GM12878 (cell line): ENCODE data around the gene PHC3. TPM values are rescaled to one million over a fixed set of nuclear protein-coding genes. Genes with fewer than 3 reads are reported as not detected.

Experiments used
- BCL3 ChIP-seq: IDR thresholded peaks from 2 replicates; pipeline ENCODE4 v1.6.1; 2011; ENCODE audit warnings: borderline replicate concordance, low read depth, mild to moderate bottlenecking, moderate library complexity, low read length; ENCODE audit not compliant: insufficient read depth, poor library complexity, severe bottlenecking
- CUX1 ChIP-seq: IDR thresholded peaks from 2 replicates; pipeline ENCODE4 v1.6.1; 2012; ENCODE audit warnings: improper control_type of control experiment, low read depth, low read length; ENCODE audit not compliant: insufficient replicate concordance
- ELK1 ChIP-seq: IDR thresholded peaks from 2 replicates; pipeline ENCODE4 v1.6.1; 2012; ENCODE audit warnings: low read depth, low read length, improper control_type of control experiment
- MEF2B ChIP-seq: fragments of 450-650 bp; IDR thresholded peaks from 2 replicates; pipeline ENCODE4 v1.6.1; 2018; ENCODE audit warnings: mild to moderate bottlenecking, moderate library complexity; ENCODE audit not compliant: partially characterized antibody, poor library complexity, severe bottlenecking
- MLLT1 ChIP-seq: fragments of 450-650 bp; IDR thresholded peaks from 2 replicates; pipeline ENCODE4 v1.6.1; 2016; ENCODE audit warnings: mild to moderate bottlenecking
- MYB ChIP-seq: fragments of 150-350 bp; IDR thresholded peaks from 2 replicates; pipeline ENCODE4 v1.6.1; 2014; ENCODE audit warnings: mild to moderate bottlenecking, low read depth, low read length, borderline replicate concordance
- NBN ChIP-seq: fragments of 450-650 bp; IDR thresholded peaks from 2 replicates; pipeline ENCODE4 v1.6.1; 2016
- REST ChIP-seq: IDR thresholded peaks from 2 replicates; pipeline ENCODE4 v1.6.1; 2012; ENCODE audit warnings: mild to moderate bottlenecking, low read depth, low read length
- SIN3A ChIP-seq: IDR thresholded peaks from 2 replicates; pipeline ENCODE4 v1.6.1; 2012; ENCODE audit warnings: low read depth, low read length, improper control_type of control experiment
- SREBF1 ChIP-seq: IDR thresholded peaks from 2 replicates; pipeline ENCODE4 v1.6.1; 2012; ENCODE audit warnings: mild to moderate bottlenecking, low read length
- STAT1 ChIP-seq: fragments of 450-650 bp; conservative IDR thresholded peaks from 2 replicates; pipeline ENCODE4 v1.6.1; 2014; ENCODE audit warnings: antibody characterized with exemption, mild to moderate bottlenecking
- USF1 ChIP-seq: IDR thresholded peaks from 2 replicates; pipeline ENCODE4 v1.6.1; 2011; ENCODE audit warnings: borderline replicate concordance, low read depth, mild to moderate bottlenecking, moderate library complexity, mixed read lengths, low read length; ENCODE audit not compliant: insufficient read depth; ENCODE audit errors: extremely low read length
- ZSCAN29 ChIP-seq: fragments of 450-650 bp; IDR thresholded peaks from 2 replicates; pipeline ENCODE4 v1.6.1; 2017; ENCODE audit warnings: mild to moderate bottlenecking, moderate library complexity
- polyA plus RNA-seq, 11 experiments: library from polyadenylated mRNA; depleted of rRNA in 4 of 11; unstranded in 6 of 11; stranded (reverse) in 5 of 11; fragments of >200 nt; fragmentation: Nextera tagmentation in 4 of 11; fragmentation: Illumina TruSeq in 1 of 11; extraction: Ambion mirVana in 4 of 11; extraction: Trizol in 1 of 11; gene quantifications; 1 replicate in 1 of 11; 2 replicates in 10 of 11; pipeline versions ENCODE4 v1.2.1 to v1.2.3, GENCODE V29; 2011 to 2016; ENCODE audit warnings: inconsistent platforms in 2 of 11, missing spikeins in 2 of 11, low read depth in 1 of 11
- total RNA-seq, 4 experiments: library from RNA; depleted of rRNA in 3 of 4; stranded (reverse); fragments of >200 nt in 3 of 4; fragmentation: Illumina TruSeq in 1 of 4; extraction: Trizol in 1 of 4; gene quantifications; 2 replicates each; pipeline versions ENCODE4 v1.2.1 to v1.2.3, GENCODE V29; 2013 to 2021

Gene PHC3
- total and polyA plus RNA-seq, 10 of the 15 experiments (the other 5 are each of a cell fraction or from before 2014, with no cell fraction given): 3.3 to 62.3 (median 22.1) TPM

GRCh38 chr3:170180908-170181885, at the start of gene PHC3 (continued):
- no peak; the same call in 1 of the 2 replicates for TF ChIP-seq ELK1
- TF ChIP-seq MYB: no peak
- no peak for TF ChIP-seq BCL3
- TF ChIP-seq SIN3A: no peak; the same call in 1 of the 2 replicates
- no peak for TF ChIP-seq STAT1
- TF ChIP-seq MEF2B: peak; percentile 84
- TF ChIP-seq SREBF1: 0 out of 2 replicates have a peak, but pooled peaks have one; percentile 5
- no peak for TF ChIP-seq CUX1
- TF ChIP-seq ZSCAN29: no peak
- TF ChIP-seq REST: no peak
- peak; percentile 95 for TF ChIP-seq USF1
- peak; percentile 74 for TF ChIP-seq MLLT1
- peak; percentile 85 for TF ChIP-seq NBN
